HepG2 (cell line): ENCODE results near the gene TMEM116. TPM values are rescaled to one million over a fixed set of nuclear protein-coding genes. Genes with fewer than 3 reads are reported as not detected.

Experiments used
- CC2D1A ChIP-seq: sonication (generic); formaldehyde crosslinking; IDR thresholded peaks from 2 replicates; pipeline ENCODE4 v1.8.1; 2023; ENCODE audit warnings: mild to moderate bottlenecking, missing genetic modification reagents
- MTA3 ChIP-seq: sonication (generic); formaldehyde crosslinking; IDR thresholded peaks from 2 replicates; pipeline ENCODE4 v1.4.0; 2020; ENCODE audit warnings: missing genetic modification reagents
- PBX2 ChIP-seq: IDR thresholded peaks from 2 replicates; pipeline ENCODE4 v1.6.1; 2016; ENCODE audit warnings: control low read depth
- PRMT3 ChIP-seq: sonication (generic); formaldehyde crosslinking; IDR thresholded peaks from 2 replicates; pipeline ENCODE4 v1.8.1; 2022; ENCODE audit warnings: low read depth, mild to moderate bottlenecking, moderate library complexity, missing genetic modification reagents, borderline replicate concordance
- TERF1 ChIP-seq: sonication (generic); formaldehyde crosslinking; IDR thresholded peaks from 2 replicates; pipeline ENCODE4 v1.8.0; 2022; ENCODE audit warnings: mild to moderate bottlenecking, missing genetic modification reagents, moderate library complexity
- ZBTB14 ChIP-seq: sonication (generic); formaldehyde crosslinking; IDR thresholded peaks from 2 replicates; pipeline ENCODE4 v1.4.0; 2020; ENCODE audit warnings: missing genetic modification reagents
- ZBTB7B ChIP-seq: sonication (generic); formaldehyde crosslinking; IDR thresholded peaks from 2 replicates; pipeline ENCODE4 v1.4.0; 2020; ENCODE audit warnings: missing genetic modification reagents
- ZNF205 ChIP-seq: IDR thresholded peaks from 2 replicates; pipeline ENCODE4 v1.6.1; 2018; ENCODE audit warnings: missing biosample characterization, missing genetic modification reagents
- ZNF33B ChIP-seq: sonication (generic); formaldehyde crosslinking; IDR thresholded peaks from 2 replicates; pipeline ENCODE4 v1.5.1; 2020; ENCODE audit warnings: mild to moderate bottlenecking, missing genetic modification reagents
- ZNF672 ChIP-seq: sonication (generic); formaldehyde crosslinking; IDR thresholded peaks from 2 replicates; pipeline ENCODE4 v1.8.1; 2022; ENCODE audit warnings: missing genetic modification reagents
- ZNF792 ChIP-seq: IDR thresholded peaks from 2 replicates; pipeline ENCODE4 v1.6.1; 2016
- polyA plus RNA-seq, 8 experiments: library from polyadenylated mRNA; depleted of rRNA in 3 of 8; stranded (reverse) in 7 of 8; unstranded in 1 of 8; fragments of >200 nt; fragmentation: Illumina TruSeq in 4 of 8; extraction: Trizol in 4 of 8; gene quantifications; 2 replicates each; pipeline versions ENCODE4 v1.2.1 to v1.2.3, GENCODE V29; 2011 to 2016; ENCODE audit warnings: low read depth in 4 of 8, missing spikeins in 1 of 8, mixed read lengths in 1 of 8; ENCODE audit not compliant: insufficient read depth in 1 of 8
- total RNA-seq, 5 experiments: library from RNA; depleted of rRNA; stranded (reverse); fragments of >200 nt; fragmentation: Illumina TruSeq; extraction: Trizol; gene quantifications; 2 replicates each; pipeline ENCODE4 v1.2.3, GENCODE V29; 2016; ENCODE audit warnings: low read depth in 1 of 5
- TF ChIP-seq, protein P1 (sequence below): sonication (generic); formaldehyde crosslinking; IDR thresholded peaks from 2 replicates; pipeline ENCODE4 v1.4.0; 2020; ENCODE audit warnings: mild to moderate bottlenecking, missing genetic modification reagents, borderline replicate concordance
- TF ChIP-seq, protein P2 (sequence below), 2 experiments: sonication (generic) in 1 of 2; formaldehyde crosslinking in 1 of 2; IDR thresholded peaks; 2 replicates each; pipeline versions ENCODE4 v1.6.1 to v1.9.0; 2014 to 2022; ENCODE audit warnings: antibody characterized with exemption in 1 of 2, borderline replicate concordance in 1 of 2, inconsistent platforms in 1 of 2, low read depth in 1 of 2, missing genetic modification reagents in 1 of 2

TMEM116 gene
- total and polyA plus RNA-seq, 2 of the 13 experiments (the other 11 are each of a cell fraction or from before 2014, with no cell fraction given) = 14.0 to 17.8 TPM

- TF ChIP-seq ZNF672 (no peak), TERF1 (CRISPR knock-in tag) (no peak), ZNF205 (CRISPR knock-in tag) (no peak; the same call in 1 of the 2 replicates), ZBTB14 (CRISPR knock-in tag) (no peak; the same call in 1 of the 2 replicates), ZNF33B (CRISPR knock-in tag) (no peak), PRMT3 (no peak), PBX2 (CRISPR knock-in tag) (no peak), MTA3 (CRISPR knock-in tag) (no peak), CC2D1A (CRISPR knock-in tag) (no peak), ZBTB7B (CRISPR knock-in tag) (peak; percentile 36; the same call in 1 of the 2 replicates), ZNF792 (CRISPR knock-in tag) (0 out of 2 replicates have a peak, but pooled peaks have one; percentile 75)
- TF ChIP-seq, protein P1, sequence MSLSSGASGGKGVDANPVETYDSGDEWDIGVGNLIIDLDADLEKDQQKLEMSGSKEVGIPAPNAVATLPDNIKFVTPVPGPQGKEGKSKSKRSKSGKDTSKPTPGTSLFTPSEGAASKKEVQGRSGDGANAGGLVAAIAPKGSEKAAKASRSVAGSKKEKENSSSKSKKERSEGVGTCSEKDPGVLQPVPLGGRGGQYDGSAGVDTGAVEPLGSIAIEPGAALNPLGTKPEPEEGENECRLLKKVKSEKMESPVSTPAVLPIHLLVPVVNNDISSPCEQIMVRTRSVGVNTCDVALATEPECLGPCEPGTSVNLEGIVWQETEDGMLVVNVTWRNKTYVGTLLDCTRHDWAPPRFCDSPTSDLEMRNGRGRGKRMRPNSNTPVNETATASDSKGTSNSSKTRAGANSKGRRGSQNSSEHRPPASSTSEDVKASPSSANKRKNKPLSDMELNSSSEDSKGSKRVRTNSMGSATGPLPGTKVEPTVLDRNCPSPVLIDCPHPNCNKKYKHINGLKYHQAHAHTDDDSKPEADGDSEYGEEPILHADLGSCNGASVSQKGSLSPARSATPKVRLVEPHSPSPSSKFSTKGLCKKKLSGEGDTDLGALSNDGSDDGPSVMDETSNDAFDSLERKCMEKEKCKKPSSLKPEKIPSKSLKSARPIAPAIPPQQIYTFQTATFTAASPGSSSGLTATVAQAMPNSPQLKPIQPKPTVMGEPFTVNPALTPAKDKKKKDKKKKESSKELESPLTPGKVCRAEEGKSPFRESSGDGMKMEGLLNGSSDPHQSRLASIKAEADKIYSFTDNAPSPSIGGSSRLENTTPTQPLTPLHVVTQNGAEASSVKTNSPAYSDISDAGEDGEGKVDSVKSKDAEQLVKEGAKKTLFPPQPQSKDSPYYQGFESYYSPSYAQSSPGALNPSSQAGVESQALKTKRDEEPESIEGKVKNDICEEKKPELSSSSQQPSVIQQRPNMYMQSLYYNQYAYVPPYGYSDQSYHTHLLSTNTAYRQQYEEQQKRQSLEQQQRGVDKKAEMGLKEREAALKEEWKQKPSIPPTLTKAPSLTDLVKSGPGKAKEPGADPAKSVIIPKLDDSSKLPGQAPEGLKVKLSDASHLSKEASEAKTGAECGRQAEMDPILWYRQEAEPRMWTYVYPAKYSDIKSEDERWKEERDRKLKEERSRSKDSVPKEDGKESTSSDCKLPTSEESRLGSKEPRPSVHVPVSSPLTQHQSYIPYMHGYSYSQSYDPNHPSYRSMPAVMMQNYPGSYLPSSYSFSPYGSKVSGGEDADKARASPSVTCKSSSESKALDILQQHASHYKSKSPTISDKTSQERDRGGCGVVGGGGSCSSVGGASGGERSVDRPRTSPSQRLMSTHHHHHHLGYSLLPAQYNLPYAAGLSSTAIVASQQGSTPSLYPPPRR (CRISPR knock-in tag) = no peak; the same call in none of the 2 replicates
- TF ChIP-seq, protein P2, sequence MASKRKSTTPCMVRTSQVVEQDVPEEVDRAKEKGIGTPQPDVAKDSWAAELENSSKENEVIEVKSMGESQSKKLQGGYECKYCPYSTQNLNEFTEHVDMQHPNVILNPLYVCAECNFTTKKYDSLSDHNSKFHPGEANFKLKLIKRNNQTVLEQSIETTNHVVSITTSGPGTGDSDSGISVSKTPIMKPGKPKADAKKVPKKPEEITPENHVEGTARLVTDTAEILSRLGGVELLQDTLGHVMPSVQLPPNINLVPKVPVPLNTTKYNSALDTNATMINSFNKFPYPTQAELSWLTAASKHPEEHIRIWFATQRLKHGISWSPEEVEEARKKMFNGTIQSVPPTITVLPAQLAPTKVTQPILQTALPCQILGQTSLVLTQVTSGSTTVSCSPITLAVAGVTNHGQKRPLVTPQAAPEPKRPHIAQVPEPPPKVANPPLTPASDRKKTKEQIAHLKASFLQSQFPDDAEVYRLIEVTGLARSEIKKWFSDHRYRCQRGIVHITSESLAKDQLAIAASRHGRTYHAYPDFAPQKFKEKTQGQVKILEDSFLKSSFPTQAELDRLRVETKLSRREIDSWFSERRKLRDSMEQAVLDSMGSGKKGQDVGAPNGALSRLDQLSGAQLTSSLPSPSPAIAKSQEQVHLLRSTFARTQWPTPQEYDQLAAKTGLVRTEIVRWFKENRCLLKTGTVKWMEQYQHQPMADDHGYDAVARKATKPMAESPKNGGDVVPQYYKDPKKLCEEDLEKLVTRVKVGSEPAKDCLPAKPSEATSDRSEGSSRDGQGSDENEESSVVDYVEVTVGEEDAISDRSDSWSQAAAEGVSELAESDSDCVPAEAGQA (IDR thresholded peaks at IDR 0.05; ENCODE audit: low read depth) = no peak
- TF ChIP-seq, protein P2 (CRISPR knock-in tag; IDR thresholded peaks at IDR 0.05; ENCODE audit: borderline replicate concordance) = no peak
Measured at GRCh38 chr12:112013601-112014402, 837 bp upstream of the TMEM116 start (continued).
